ENCODE data around the gene DTNBP1.

DTNBP1 gene

DNA sequence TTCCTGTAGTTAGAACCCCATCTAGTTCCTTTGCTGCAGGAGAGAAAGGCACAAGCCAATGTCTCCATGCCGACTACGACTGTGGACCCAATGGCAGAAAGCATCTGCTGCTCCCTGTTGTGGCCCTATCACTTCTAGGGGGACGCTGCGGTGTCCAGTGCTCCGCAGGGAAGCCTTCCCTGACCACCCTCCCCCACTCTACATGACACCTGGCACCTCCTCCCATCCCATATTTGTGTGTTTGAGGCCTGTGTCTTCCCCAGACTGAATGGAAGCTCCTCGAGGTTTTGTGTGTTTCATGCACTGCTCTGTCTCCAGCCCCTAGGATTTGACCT lies 159.5 kb downstream of the DTNBP1 start:
- Mint-ChIP-seq H3K9me3 (no peaks in the 10 kb centered on the region), H3K36me3 (ENCODE audit: low read depth) (peaks cover 44% of the 10 kb centered on the region), H3K27ac (no peak overlapping the region), H3K4me3 (no peak overlapping the region), H3K27me3 (no peaks in the 10 kb centered on the region), H3K4me1 (peaks cover 3% of the 10 kb centered on the region)
- DNase-seq (no peak), ATAC-seq (no peak)

GRCh38 chr6:15502446-15503345 lies 160.1 kb downstream of the DTNBP1 start:
- H3K4me1 Mint-ChIP-seq, result peaks cover 3% of the 10 kb centered on the region
- no peak overlapping the region for H3K27ac Mint-ChIP-seq
- peaks cover 47% of the 10 kb centered on the region for H3K36me3 Mint-ChIP-seq (ENCODE audit: low read depth)
- no peaks in the 10 kb centered on the region for H3K27me3 Mint-ChIP-seq
- H3K9me3 Mint-ChIP-seq, result no peaks in the 10 kb centered on the region
- ATAC-seq (no peak), DNase-seq (no peak)
- H3K4me3 Mint-ChIP-seq, result no peak overlapping the region

GRCh38 chr6:15501826-15502445 lies 160.9 kb downstream of the DTNBP1 start:
- Mint-ChIP-seq H3K36me3 (ENCODE audit: low read depth) (peaks cover 42% of the 10 kb centered on the region), H3K4me1 (peaks cover 3% of the 10 kb centered on the region), H3K27me3 (no peaks in the 10 kb centered on the region), H3K27ac (peak overlapping the region; percentile 31), H3K9me3 (no peaks in the 10 kb centered on the region), H3K4me3 (no peak overlapping the region)
- no peak for DNase-seq
- ATAC-seq, result no peak

- ATAC-seq (no peak), DNase-seq (no peak)
- H3K4me3 Mint-ChIP-seq, result no peak overlapping the region
- no peak overlapping the region for H3K27ac Mint-ChIP-seq
- H3K36me3 Mint-ChIP-seq (ENCODE audit: low read depth), result peaks cover 41% of the 10 kb centered on the region
- H3K27me3 Mint-ChIP-seq, result no peaks in the 10 kb centered on the region
- no peaks in the 10 kb centered on the region for H3K9me3 Mint-ChIP-seq
- H3K4me1 Mint-ChIP-seq, result peaks cover 3% of the 10 kb centered on the region
Measured at GRCh38 chr6:15500901-15501825, 161.7 kb downstream of the DTNBP1 start.

DNA sequence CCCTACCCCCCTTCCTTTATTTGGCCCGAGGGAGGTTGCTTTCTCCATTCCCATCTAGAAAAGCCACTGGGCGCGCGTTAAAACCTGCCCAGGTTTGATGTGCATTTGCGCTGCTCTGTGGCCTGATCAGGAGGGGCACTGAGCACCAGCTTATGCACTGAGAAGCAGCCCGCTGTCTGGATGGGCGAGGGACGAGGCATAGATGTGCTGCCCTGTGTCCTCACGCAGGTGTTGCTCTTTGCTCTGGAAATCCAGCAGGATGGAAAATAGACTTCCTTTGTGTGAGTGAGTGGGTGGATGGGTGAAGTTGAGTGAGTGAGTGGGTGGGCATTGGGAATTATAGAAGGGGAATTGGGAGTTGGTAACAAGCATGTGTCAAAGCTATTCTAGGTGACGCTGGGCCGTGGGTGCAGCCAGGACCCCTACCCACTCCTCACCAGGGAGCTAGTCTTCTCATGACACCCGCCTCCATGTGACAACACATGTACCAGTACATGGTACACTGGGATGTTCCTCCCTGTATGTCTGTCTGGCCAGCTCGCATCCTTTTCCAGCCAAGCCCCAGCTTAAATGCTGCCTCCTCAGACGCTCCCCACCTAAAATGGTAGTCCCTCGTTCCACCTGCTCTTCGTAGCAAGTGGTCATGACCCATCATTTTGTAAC lies 162.6 kb downstream of the DTNBP1 start:
- H3K9me3 Mint-ChIP-seq, result no peaks in the 10 kb centered on the region
- H3K27ac Mint-ChIP-seq, result peak overlapping the region; percentile 64
- no peaks in the 10 kb centered on the region for H3K27me3 Mint-ChIP-seq
- peaks cover 45% of the 10 kb centered on the region for H3K36me3 Mint-ChIP-seq (ENCODE audit: low read depth)
- DNase-seq (no peak), ATAC-seq (no peak)
- H3K4me3 Mint-ChIP-seq, result no peak overlapping the region
- peaks cover 3% of the 10 kb centered on the region for H3K4me1 Mint-ChIP-seq

- H3K27me3 Mint-ChIP-seq, result no peaks in the 10 kb centered on the region
- peaks cover 42% of the 10 kb centered on the region for H3K36me3 Mint-ChIP-seq (ENCODE audit: low read depth)
- DNase-seq (no peak), ATAC-seq (no peak)
- no peak overlapping the region for H3K4me3 Mint-ChIP-seq
- H3K27ac Mint-ChIP-seq, result no peak overlapping the region
- H3K9me3 Mint-ChIP-seq, result no peaks in the 10 kb centered on the region
- no peaks in the 10 kb centered on the region for H3K4me1 Mint-ChIP-seq
Measured at GRCh38 chr6:15499591-15499990, 163.2 kb downstream of the DTNBP1 start.

DNA sequence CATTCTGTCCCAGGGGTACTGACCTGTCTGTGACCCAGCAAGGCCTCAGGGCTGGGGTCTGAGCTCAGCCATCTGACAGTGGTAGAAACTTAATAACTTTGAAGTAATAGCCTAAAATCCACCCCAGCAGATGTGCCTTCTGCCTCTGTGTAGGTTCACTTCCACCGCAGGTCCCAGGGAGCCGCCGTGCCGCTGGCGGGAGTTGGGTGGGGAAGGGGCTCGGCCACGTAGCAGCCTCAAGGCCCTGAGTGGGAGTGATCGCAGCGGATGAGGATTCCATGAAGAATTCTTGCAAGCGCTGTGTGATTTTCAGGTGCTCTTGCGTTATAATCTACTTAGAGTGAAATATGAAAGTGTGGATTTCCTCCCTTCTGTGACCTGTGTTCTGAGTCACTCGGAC lies 163.7 kb downstream of the DTNBP1 start:
- Mint-ChIP-seq H3K4me1 (no peaks in the 10 kb centered on the region), H3K4me3 (no peak overlapping the region), H3K27ac (no peak overlapping the region), H3K9me3 (no peaks in the 10 kb centered on the region), H3K36me3 (ENCODE audit: low read depth) (peaks cover 37% of the 10 kb centered on the region), H3K27me3 (no peaks in the 10 kb centered on the region)
- ATAC-seq (no peak), DNase-seq (no peak)

DNA sequence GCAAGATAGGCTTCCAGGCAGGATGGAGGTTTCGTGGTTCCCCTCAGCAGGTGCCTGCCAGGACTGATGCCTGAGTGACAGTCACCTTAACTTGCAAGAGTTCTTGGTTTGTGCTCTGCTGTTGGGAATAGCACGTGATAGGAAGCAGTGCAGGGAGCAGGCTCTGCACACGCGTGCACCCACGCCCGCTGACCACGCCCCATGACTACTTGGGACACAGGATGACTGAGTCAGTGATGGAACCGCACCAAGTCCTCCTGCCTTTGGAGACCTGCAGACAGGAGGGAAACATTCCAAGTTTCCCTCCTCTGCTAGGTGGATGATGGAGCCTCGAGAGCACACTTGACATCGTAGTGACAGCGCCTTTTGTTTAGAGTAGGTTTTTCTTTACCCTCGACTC lies 164.2 kb downstream of the DTNBP1 start:
- no peak for ATAC-seq
- H3K4me3 Mint-ChIP-seq, result no peak overlapping the region
- peaks cover 37% of the 10 kb centered on the region for H3K36me3 Mint-ChIP-seq (ENCODE audit: low read depth)
- H3K27me3 Mint-ChIP-seq, result no peaks in the 10 kb centered on the region
- no peak for DNase-seq
- H3K9me3 Mint-ChIP-seq, result no peaks in the 10 kb centered on the region
- no peak overlapping the region for H3K27ac Mint-ChIP-seq
- no peaks in the 10 kb centered on the region for H3K4me1 Mint-ChIP-seq

DNA sequence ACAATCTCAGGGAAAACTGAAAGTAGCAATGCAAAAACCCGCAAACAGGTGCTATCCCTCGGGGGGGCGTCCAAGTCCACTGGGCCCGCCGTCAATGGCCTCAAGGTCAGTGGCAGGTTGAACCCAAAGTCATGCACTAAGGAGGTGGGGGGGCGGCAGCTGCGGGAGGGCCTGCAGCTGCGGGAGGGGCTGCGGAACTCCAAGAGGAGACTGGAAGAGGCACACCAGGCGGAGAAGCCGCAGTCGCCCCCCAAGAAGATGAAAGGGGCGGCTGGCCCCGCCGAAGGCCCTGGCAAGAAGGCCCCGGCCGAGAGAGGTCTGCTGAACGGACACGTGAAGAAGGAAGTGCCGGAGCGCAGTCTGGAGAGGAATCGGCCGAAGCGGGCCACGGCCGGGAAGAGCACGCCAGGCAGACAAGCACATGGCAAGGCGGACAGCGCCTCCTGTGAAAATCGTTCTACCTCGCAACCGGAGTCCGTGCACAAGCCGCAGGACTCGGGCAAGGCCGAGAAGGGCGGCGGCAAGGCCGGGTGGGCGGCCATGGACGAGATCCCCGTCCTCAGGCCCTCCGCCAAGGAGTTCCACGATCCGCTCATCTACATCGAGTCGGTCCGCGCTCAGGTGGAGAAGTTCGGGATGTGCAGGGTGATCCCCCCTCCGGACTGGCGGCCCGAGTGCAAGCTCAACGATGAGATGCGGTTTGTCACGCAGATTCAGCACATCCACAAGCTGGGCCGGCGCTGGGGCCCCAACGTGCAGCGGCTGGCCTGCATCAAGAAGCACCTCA lies 166.3 kb downstream of the DTNBP1 start:
- Mint-ChIP-seq H3K36me3 (ENCODE audit: low read depth) (peaks cover 41% of the 10 kb centered on the region), H3K9me3 (no peaks in the 10 kb centered on the region), H3K27me3 (no peaks in the 10 kb centered on the region), H3K4me3 (no peak overlapping the region), H3K4me1 (peaks cover 9% of the 10 kb centered on the region), H3K27ac (no peak overlapping the region)
- ATAC-seq (no peak), DNase-seq (no peak)

GRCh38 chr6:15495375-15495901 lies 167.4 kb downstream of the DTNBP1 start:
- no peaks in the 10 kb centered on the region for H3K27me3 Mint-ChIP-seq
- ATAC-seq, result no peak

GRCh38 chr6:15493437-15494168 lies 169.2 kb downstream of the DTNBP1 start:
- Mint-ChIP-seq H3K27me3 (no peaks in the 10 kb centered on the region), H3K4me3 (no peak overlapping the region), H3K27ac (no peak overlapping the region), H3K36me3 (ENCODE audit: low read depth) (peaks cover 29% of the 10 kb centered on the region), H3K4me1 (peaks cover 32% of the 10 kb centered on the region), H3K9me3 (no peaks in the 10 kb centered on the region)
- DNase-seq (no peak), ATAC-seq (no peak)

More at GRCh38 chr6:15495375-15495901, 167.4 kb downstream of the DTNBP1 start:
- H3K36me3 Mint-ChIP-seq (ENCODE audit: low read depth), result peaks cover 34% of the 10 kb centered on the region
- no peak overlapping the region for H3K4me3 Mint-ChIP-seq
- H3K4me1 Mint-ChIP-seq, result peaks cover 20% of the 10 kb centered on the region
- no peaks in the 10 kb centered on the region for H3K9me3 Mint-ChIP-seq
- DNase-seq, result no peak
- peak overlapping the region; percentile 31 for H3K27ac Mint-ChIP-seq

GRCh38 chr6:15491986-15492269 lies 170.9 kb downstream of the DTNBP1 start:
- Mint-ChIP-seq H3K4me1 (peaks cover 32% of the 10 kb centered on the region), H3K9me3 (no peaks in the 10 kb centered on the region), H3K27ac (no peak overlapping the region), H3K27me3 (no peaks in the 10 kb centered on the region), H3K36me3 (ENCODE audit: low read depth) (peaks cover 35% of the 10 kb centered on the region), H3K4me3 (no peak overlapping the region)
- no peak for ATAC-seq
- no peak for DNase-seq

All from activated naive CD8-positive, alpha-beta T cell treated with anti-CD3 and anti-CD28 coated beads, Interleukin-2, amount 50 U/mL, for 24 hours (primary cell).